ENCODE results near the gene AKT3.

The AKT3 gene

DNA sequence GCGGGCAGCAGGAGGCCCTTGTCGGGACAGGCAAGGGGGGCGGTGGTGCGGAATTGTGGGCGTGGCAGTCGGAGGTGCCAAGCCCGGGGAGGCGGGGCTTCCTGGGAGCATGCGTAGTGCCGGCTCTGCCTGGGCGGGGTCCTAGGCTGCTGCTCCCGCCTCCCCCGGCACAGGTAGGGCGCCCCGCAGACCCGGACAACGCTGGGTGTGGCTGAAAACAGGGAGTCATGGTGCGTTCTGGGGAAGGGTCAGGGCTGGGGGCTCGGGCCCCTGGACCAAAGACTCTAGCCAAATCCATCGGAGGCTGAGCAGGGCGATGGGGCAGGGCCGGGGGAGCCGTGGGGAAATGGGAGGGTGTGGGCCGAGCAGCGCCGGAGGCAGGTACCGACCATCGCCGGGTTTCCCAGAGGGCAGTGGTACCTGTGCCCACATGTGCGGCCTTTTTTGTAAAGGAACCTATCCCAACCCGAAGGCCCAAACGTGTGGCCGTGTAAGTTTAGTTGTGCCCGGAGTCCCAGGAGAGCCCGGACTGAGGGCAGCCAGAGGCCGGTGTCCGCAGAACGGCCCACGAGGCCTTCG lies 362.3 kb downstream of the AKT3 start:
- no peak for DNase-seq (ENCODE audit: low spot score)

DNA sequence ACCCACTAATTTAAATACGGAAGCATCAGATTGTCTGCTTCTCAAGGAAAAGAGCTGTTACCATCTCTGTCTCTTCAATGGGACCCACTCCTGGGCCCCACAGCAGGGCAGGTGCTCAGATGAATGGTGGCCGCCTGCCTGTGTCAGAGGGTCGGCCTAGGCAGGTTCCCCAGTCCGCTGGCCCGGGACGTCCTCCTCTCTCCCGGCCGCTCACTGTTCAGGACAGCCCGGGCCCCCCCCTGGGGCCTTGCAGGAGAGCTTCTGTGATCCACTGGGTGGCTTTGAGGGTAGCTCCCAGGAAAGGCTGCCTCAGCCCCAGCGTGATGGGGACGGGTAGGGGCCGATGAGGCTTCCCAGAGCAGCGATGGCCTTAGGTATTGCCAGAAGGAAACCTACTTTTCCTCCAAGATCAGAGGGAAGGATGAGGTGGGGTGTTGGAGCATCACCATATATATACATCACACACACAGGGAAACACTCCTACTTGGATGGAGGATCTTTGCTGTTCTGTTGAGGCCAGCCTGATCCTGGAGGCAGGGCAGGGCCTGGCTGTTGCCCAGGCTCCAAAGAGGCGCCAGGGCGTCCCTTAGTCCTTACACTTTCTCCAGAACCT lies 362.9 kb downstream of the AKT3 start:
- no peak for DNase-seq (ENCODE audit: low spot score)

DNA sequence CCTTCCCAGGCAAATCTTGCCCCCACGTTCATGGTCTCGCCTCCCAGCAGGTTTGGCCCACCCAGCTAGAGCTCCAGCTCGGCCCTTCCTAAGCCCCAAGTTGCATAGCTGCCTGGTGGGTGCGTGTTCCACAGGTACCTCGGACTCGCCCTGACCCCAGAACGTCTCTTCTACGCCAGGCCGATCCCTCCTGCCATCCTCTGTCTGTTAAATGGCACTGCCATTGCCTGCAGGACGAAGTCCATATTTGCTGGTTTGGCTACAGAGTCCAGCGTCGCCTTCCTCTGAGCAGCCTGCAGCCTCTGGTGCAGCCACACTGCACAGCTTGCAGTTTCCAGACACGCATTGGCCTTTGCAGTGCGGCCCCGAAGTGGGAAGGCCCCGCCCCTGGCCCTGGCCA lies 366.1 kb downstream of the AKT3 start:
- no peak for DNase-seq (ENCODE audit: low spot score)

DNA sequence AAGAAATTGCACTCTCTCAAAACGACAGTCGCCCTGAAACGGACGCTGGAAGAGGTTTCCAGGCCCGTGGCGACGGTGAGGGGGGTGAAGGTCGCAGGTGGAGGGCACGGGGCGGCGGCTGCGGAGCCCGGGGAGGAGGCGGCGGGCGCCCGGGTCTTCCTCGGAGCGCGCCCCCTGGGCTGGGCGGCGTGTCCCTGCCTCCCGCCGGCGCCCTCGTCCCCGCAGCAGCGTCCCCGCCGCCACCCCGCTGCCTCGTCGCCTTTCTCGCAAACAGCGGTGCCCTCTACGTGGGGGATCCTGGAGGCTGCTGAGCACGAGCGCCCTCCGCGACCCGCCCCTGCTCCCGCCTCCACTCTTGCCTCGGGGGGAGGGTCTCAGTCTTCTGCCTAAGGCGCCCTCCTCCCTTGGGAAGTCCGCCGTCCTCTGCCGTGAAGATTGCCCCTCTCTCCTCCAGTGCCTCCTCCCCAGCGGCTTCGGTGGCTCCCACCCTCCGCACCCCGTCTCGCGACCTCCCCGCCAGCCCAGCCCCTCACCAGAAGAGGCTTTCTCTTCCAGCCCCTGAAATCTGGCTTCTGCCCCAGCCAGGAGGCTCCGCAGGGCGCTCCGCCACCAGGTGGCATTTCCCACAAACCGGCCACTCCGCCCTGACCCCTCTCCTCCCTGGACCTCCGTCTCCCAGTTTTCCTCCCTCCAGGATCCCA lies 366.8 kb downstream of the AKT3 start:
- DNase-seq (ENCODE audit: low spot score): no peak

DNA sequence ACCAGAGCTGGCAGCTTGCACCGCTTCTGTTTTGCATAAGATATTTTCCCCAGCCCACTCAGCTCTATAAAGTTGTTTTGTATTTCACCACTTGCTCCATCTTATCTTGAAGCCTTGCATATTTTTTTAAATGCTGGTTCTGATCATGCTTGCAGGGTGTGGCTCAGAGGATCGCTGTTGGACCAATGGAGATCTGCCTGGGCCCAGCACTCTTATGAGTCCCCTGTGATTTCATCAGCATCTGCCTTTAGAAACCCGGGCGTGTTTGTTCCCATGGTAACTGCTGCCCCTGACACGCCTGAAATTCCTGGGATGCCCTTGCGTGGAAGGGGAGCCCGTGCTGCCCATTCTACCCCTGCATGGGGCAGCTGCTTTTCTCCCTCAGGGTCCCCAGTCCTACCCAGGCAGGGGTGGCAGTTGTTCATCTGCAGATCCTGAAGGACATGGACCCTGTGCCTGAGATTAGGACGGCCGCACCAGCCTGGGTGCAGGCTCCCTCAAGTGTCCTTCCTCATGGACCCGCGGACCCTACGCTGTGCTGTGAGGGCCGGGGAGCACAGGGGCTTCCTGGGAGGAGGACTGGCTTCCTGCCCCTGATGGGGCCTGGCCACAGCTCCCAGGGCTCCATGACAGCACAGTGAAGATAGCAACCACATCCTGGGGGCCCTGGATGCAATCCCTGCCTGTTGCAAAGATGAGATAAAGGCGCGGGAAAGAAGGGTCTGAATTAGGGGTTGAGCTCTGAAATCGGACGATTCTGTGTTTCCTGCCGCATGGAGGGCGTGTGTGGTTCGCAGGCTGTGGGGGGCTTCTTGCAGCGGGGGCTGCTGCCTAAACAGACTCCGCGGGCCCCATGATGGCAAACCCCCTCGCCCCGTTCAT lies 367.7 kb downstream of the AKT3 start:
- DNase-seq (ENCODE audit: low spot score): no peak

DNA sequence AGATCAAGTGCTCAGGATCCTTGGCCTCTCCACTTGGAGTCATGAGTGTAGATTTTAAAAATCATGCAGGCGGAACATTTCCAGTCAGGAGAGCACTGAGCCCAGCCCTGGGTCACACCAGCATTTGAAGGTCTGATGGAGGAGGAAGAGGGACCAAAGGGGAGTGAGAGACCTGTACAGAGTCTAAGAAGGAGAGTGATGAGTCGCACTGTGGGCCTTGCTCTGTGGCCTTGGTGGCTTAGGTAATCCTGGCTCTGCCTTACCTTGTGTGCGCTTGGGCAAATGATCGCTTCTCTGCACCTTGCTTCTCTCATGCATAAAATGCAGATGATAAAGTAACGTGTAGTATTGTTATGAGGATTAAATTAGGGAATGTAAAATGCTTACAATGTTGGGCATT lies 368.9 kb downstream of the AKT3 start:
- DNase-seq (ENCODE audit: low spot score): no peak

DNA sequence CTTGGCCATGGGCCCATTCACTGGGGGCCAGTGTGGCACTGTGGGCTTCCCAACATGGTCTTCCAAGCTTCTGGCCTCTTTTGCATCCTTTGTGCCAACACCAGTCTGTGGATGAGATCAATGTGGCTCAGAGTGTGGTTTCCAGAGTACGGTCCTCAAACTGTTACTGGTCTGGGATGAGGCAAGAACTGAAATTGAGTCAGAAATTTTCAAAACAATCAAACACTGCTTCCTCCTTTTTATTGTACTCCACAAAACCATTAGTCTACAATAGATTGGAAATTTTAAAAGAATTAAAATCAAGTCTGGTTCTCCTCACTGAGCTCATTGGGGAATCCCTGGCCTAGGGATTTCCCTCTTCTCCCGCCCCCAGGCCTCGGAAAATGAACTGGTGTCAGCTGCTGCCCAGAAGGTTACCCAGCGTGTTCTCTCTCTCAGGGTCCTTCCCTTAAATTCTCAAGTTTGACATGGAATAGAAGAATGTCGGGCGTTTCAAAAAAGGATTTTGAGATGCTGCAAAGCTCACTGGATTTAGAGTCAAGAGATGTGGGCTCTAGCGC lies 372.2 kb downstream of the AKT3 start:
- no peak for DNase-seq (ENCODE audit: low spot score)

DNA sequence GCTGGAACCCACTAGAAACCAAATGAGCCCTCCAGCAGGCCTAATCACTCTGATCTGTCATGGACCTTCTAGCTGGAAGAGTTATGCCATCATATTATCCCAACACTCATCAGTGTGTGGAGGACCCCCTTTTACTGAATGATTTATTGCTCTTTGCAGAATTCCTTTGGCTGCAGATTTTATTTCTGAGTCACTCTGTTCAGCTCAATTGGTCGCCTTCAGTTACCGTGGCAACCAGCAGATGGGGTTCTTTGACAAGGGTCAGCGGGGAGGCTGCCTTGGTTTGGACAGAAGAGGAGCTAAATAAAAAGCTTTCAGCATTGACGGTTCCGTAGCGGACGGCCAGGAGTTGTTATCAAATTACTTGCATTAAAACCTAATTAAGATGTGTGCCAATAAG lies 374.1 kb downstream of the AKT3 start:
- DNase-seq (ENCODE audit: low spot score): no peak

DNA sequence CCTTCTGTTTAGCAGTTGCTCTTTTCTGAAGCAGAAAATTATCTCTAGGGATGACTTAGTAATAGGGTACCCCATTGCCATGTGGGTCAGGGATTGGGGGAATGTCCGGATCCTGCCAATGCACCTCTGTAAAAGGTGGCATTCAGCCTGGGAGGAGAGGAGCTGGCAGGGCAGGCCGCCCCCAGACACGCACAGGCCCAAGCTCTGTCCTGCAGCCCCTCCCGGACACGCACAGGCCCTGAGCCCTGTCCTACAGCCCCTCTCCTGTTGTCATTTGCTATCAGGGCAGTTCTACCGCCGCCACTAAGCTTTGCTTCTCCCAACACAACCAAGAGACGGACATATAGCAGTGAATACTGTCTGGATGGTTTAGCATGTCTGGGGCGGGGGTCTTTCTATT lies 375.1 kb downstream of the AKT3 start:
- DNase-seq (ENCODE audit: low spot score): no peak

DNA sequence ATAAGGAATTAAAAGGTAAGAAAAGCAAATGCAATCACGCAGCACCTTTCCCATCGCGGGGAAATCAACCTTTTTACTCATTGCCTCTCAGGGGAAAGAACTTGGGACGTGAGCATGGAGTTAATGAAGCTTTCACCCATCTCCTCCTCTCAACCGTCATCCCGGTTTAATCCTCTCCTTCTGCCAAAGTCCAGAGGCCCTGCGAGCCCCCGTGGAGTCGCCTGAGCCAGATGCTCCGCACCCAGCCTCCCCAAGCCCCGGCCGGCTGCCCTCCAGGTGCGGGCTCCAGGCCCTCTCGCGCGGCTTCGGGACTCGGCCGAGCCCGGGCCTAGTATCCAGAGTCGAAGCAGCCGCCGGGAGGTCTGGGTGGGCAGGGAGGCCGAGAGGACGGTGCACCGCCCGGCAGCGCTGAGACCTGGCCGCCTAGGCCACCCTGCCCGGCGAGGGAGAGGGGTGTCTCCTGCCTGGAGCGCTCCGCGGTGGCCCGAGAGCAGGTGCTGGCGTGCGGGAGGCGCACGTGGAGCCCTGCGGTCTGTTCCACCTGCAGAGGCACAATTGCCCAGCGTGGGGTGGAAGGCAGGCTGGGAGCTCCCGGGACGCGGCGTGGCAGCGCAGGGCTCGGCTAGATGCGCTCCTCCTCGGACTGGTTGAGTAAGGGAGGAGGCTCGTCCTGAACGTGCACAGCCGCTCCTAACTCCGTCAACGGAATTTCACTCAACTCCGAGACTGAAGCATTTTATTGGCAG lies 375.7 kb downstream of the AKT3 start:
- no peak for DNase-seq (ENCODE audit: low spot score)

DNA sequence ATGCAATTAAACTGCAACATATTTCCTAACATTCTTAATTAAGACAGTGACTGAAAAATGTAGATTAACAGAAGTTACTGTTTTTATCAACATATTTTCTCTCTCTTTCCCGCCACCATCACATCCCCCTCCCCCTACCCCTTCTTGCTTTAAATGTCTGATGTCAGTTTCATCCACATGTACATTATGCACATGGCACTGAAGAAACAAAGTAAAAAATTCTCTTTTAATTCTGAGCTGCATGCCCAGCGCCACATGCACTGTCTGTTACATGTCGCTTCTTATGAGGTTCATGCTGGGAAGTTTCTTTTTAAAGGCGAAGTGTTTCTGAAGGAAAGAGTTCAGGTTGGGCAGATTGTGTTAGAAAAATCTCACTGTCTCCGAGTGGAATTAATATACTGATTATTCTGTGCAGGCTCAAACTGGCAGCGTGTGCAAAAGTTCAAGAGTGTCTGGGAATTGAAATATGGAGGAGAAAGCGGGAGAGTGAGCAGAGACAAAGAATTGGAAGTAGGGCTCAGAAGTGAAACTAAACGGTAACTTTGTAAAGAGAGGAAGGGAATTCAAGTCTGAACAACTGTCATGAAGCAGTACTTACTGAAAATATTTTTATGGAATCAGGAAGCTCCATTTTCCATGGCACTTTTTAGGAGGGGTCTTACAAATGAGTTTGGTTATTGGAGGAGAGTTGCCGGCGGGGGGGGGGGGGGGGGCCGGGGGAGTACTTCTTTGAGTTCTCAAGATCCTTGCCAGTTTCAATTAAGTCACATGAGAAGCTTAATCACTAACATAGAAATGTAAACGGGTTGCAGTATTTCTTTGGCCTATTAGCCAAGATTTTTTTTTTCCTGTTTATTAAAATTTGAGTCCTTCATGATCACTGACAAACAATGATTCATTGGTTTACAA lies 376.6 kb downstream of the AKT3 start:
- no peak for DNase-seq (ENCODE audit: low spot score)

DNA sequence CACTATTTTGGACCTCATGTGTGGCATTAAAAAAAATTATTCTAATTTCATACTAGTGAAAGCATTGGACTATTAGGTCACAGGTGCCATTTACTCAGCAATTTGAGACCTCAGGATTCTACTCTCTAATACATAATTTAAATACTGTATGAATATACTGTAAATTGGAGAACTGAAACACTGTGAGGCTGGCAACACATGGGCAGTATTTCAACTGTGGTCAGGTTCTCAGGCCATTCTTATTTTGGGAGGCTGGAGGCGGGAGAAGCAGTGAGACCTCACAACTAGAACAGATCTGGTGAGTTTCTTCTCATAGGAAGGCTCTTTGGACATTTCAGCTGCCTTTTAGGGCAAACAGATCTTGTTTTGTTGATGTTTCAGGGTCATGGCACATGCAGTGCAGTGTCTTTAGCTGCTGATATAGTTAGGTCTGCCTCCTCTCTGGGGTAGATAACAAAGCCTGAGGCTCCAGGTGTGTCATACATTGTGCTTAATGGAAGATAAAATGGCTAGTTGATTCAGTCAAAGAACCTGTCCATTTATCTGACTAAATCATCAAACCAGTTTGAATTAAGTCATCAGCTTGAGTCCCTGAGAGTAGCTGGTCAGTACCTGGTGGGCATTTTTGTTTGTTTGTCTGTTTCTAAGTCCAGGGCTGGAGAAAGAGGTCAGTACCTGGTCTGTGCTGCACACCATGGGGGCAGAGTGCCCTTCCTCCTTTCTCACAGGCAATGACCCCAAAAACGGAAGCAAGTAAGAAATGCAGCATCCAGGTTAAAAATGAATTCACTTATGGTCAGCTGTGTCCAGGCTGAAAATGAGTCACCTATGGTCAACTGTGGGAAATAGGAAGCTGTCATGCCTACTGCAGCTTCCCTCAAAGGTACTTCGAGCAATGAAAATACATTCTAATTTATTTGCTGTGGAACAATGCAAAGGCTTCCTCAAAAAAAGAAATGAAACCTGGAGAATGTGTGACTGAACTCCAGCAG lies 378.0 kb downstream of the AKT3 start:
- DNase-seq (ENCODE audit: low spot score): no peak

DNA sequence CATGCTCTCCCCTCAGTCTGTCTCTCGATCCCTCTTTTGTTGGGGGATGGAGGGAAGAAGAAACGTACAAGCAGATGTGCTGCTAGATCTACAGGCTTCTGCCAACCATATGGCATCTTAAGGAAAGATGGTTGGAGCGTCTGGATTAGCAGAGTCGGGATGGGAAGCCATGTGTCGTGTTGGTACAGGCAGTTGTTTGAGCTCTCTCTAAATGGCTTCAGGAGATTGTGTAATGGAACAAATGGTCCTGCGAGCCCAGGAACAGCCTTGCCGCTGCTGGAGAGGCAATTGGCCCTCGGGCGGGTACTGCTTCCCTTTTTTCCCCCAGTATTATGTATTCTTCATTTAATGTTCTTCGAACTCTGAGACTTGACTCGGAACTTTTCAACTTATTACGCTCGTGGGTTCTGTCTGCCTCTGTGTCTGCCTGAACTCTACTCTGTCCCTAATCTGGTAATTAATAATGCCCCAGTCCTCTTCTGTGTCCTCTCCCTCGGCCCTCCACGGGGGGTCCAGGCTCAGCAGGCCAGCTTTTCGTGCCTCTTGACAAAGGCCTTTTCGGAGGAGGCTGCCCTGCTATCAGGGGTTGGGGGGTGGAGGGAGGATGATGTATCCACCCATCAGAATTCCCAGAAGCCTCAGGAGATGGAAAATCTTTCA lies 378.9 kb downstream of the AKT3 start:
- DNase-seq (ENCODE audit: low spot score): no peak

DNA sequence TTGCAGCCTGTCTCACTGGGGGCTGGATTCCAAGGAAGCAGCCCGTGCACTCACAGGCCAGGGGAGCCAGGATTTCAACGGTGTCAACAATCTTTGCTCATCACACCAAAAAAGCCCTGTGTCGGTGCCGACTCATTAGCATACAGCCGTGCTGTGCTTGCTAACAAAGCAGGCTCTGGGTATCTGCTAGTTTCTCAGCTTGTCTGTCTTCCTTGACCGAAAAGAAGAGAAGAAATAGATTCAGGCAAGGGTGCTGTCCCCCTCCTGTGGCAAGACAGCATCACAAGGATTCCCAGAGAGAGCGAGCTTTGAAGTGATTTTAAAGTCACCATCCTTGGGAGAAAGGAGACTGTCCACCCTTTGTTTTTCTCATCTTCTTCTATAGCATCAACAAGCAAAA lies 379.5 kb downstream of the AKT3 start:
- DNase-seq (ENCODE audit: low spot score): no peak

DNA sequence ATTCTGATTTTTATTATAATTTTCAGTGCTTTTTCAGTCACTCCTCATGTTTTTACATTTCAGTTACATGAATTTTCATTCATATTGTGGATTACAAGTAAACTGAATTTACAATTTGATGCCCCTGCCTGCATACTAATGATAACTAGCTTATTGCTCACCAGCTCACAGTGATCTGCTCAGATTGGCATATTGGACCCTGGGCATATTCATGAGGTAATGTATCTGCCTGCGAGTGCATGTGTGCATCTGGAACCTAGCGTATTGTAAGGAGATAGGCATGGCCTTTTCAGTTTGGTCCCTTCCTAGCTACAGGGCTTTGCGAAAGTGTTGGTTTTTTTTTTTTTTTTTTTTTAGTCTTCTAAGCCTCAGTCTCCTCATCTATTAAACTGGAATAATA lies 380.5 kb downstream of the AKT3 start:
- no peak for DNase-seq (ENCODE audit: low spot score)

DNA sequence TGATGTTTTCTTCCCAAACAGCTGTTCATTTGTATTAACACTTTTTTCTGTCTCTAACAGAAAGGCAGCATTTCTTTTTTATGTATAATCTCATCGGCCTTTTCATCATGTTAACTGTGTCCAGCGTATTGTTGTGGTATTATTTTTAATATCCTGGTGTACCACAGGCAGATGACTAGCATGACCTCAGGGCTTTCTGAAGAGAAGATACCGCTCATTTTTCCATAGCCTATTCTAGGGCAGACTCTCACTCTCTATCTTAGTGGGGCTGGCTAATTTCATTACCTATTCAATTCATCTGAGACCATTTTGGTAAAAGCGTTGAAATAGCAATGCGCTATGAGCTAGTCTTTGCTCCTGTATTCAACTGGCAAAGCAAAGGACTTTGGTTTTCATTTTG lies 384.3 kb downstream of the AKT3 start:
- DNase-seq (ENCODE audit: low spot score): no peak

DNA sequence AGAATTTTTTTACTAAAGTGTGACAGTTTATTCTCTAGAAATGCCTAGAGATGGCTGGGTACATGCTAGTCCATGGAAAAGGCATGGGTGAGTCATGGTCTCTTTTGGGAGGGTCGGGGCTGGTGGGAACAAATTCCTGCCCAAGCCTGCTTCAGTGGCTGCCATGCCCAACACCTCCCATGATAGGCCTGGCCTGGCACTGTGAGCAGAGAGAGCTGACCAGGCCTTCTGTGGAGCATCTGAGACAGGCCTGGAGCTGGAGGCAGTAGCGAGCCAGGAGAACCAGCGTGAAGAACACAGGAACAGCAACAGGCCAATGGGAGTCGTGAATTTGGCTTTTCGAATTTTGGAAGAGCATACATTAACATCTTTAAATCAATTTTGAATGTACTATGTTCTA lies 385.0 kb downstream of the AKT3 start:
- no peak for DNase-seq (ENCODE audit: low spot score)

DNA sequence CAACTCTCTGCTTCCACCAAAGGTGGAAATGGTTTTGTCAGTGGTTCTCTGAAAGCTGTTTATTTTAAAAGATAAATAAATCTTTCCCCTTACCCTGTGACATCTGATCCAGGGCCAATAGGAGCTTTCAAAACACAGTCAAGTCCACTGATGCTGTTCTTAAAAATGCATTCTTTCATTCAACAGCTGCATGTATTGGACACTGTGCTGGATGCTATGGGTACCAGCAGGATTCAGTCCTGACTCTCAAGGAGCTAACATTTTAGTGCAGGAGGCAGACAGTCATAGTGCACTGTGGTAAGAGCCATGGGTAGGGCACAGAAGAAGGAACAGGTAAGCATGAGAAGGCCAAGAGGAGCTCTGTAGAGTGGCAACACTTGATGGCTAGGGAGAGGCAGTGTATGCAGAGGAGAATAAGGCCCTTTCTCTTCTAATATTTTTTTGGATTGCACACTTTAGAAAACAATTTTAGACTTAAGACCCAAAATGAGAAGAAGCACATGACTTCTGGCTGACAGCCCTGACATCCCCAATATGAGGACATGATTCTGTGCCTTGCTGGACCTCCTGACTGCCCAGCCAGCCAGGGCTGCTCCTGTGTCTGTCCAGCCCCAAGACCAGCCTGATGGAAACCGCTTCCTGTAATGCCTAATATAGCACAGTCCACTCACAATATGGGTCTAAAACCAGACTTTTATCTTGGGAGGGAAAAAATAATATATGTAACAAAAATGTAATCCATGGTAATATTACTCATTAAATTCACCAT lies 386.9 kb downstream of the AKT3 start:
- no peak for DNase-seq (ENCODE audit: low spot score)

Data from RKO (cell line).